HEK293T (cell line): ENCODE measurements around the gene RBM11.

Source experiments
- CTCF ChIA-PET: fragments of 350-600 bp; formaldehyde crosslinking; extraction: SDS; loops from one replicate; lab custom pipeline; 2021; ENCODE audit warnings: antibody characterized with exemption, inconsistent platforms; lab: Yijun Ruan, JAX
- POLR2A ChIA-PET: fragments of 350-600 bp; formaldehyde crosslinking; extraction: SDS; loops from one replicate; lab custom pipeline; 2020; ENCODE audit warnings: antibody characterized with exemption, inconsistent platforms; lab: Yijun Ruan, JAX
- DNase-seq: peaks from one replicate; pipeline ENCODE4 v3.0.0; 2012; ENCODE audit warnings: mixed read lengths; ENCODE audit errors: extremely low spot score
- ARNT ChIP-seq: fragments of 450-650 bp; IDR thresholded peaks from 2 replicates; pipeline ENCODE4 v1.6.1; 2017; ENCODE audit warnings: mild to moderate bottlenecking
- BHLHE40 ChIP-seq: fragments of 450-650 bp; IDR thresholded peaks from 2 replicates; pipeline ENCODE4 v1.6.1; 2016; ENCODE audit warnings: mild to moderate bottlenecking, moderate library complexity, borderline replicate concordance
- CTBP1 ChIP-seq: fragments of 450-650 bp; IDR thresholded peaks from 2 replicates; pipeline ENCODE4 v1.6.1; 2016; ENCODE audit warnings: borderline replicate concordance
- ELF4 ChIP-seq: fragments of 450-650 bp; IDR thresholded peaks from 2 replicates; pipeline ENCODE4 v1.6.1; 2017; ENCODE audit warnings: antibody characterized with exemption
- FOXA1 ChIP-seq: fragments of 450-650 bp; IDR thresholded peaks from 2 replicates; pipeline ENCODE4 v1.6.1; 2016; ENCODE audit warnings: mild to moderate bottlenecking
- FOXK2 ChIP-seq: fragments of 450-650 bp; IDR thresholded peaks from 2 replicates; pipeline ENCODE4 v1.6.1; 2016; ENCODE audit warnings: mild to moderate bottlenecking
- FOXM1 ChIP-seq: fragments of 450-650 bp; IDR thresholded peaks from 2 replicates; pipeline ENCODE4 v1.6.1; 2017; ENCODE audit warnings: mild to moderate bottlenecking, borderline replicate concordance
- HDGF ChIP-seq: fragments of 450-650 bp; IDR thresholded peaks from 2 replicates; pipeline ENCODE4 v1.6.1; 2017; ENCODE audit warnings: antibody characterized with exemption, borderline replicate concordance
- L3MBTL2 ChIP-seq: fragments of 450-650 bp; conservative IDR thresholded peaks from 2 replicates; pipeline ENCODE4 v1.6.1; 2016; ENCODE audit warnings: mild to moderate bottlenecking
- LEF1 ChIP-seq: fragments of 450-650 bp; IDR thresholded peaks from 2 replicates; pipeline ENCODE4 v1.6.1; 2017; ENCODE audit warnings: mild to moderate bottlenecking, borderline replicate concordance
- NFRKB ChIP-seq: fragments of 450-650 bp; IDR thresholded peaks from 2 replicates; pipeline ENCODE4 v1.6.1; 2016; ENCODE audit warnings: mild to moderate bottlenecking, moderate library complexity
- SP1 ChIP-seq: fragments of 450-650 bp; IDR thresholded peaks from 2 replicates; pipeline ENCODE4 v1.6.1; 2017
- SUZ12 ChIP-seq: fragments of 450-650 bp; IDR thresholded peaks from 2 replicates; pipeline ENCODE4 v1.6.1; 2016; ENCODE audit warnings: mild to moderate bottlenecking
- TARDBP ChIP-seq: fragments of 450-650 bp; IDR thresholded peaks from 2 replicates; pipeline ENCODE4 v1.6.1; 2016
- ZNF384 ChIP-seq: fragments of 450-650 bp; IDR thresholded peaks from 2 replicates; pipeline ENCODE4 v1.6.1; 2016
- TF ChIP-seq, protein P1 (sequence below): fragments of 450-650 bp; IDR thresholded peaks from 2 replicates; pipeline ENCODE4 v1.6.1; 2016

The RBM11 gene

DNA sequence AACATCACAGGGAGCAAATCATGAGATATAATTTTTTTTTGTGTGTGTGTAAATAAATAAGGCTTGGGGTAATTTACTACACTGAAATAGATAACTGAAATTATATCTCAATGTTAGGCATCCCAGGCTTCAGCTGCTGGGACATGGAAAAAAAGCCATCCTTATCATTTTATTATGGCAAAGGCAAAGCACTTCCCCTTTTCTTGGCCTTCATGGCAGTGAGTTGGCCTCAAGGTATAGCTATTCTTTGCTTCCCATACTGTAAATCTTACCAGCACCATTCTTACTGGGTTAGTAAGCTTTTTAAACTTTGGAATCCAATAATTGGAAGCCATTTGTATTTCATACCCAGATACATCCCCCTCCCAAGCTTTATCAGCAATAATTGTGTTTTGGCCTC, 29.0 kb downstream of the RBM11 start:
- ChIA-PET POLR2A (no interaction called here), CTCF (no interaction called here)
- no peak for DNase-seq
- TF ChIP-seq NFRKB: no peak
- TF ChIP-seq ELF4: no peak
- TF ChIP-seq FOXM1: no peak
- TF ChIP-seq FOXK2: no peak
- no peak for TF ChIP-seq ARNT
- TF ChIP-seq CTBP1: no peak
- no peak for TF ChIP-seq ZNF384
- TF ChIP-seq L3MBTL2: no peak
- no peak for TF ChIP-seq BHLHE40
- no peak for TF ChIP-seq HDGF
- TF ChIP-seq, protein P1, sequence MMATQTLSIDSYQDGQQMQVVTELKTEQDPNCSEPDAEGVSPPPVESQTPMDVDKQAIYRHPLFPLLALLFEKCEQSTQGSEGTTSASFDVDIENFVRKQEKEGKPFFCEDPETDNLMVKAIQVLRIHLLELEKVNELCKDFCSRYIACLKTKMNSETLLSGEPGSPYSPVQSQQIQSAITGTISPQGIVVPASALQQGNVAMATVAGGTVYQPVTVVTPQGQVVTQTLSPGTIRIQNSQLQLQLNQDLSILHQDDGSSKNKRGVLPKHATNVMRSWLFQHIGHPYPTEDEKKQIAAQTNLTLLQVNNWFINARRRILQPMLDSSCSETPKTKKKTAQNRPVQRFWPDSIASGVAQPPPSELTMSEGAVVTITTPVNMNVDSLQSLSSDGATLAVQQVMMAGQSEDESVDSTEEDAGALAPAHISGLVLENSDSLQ: no peak
- TF ChIP-seq SP1: no peak
- TF ChIP-seq TARDBP: no peak
- no peak for TF ChIP-seq LEF1
- no peak for TF ChIP-seq FOXA1

DNA sequence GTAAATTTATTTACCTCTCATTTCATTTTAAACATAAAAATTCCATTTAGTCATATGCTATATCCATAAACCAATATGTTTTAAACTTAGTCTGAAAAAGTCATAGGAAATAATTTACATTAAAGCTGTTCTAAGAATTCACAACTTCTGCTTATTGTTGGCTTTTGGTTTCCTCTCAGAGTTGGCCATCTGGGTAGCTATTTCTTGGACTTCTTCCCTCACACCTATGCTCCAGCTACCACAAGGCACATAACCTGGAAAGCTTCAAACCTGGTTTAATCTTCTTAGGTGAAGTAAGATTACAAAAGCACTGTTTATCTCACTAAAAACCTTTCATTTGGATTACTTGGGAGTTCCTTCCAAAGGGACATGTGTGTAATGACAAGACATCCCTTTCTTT, 29.8 kb downstream of the RBM11 start:
- ChIA-PET POLR2A (no interaction called here), CTCF (no interaction called here)
- DNase-seq: no peak
- no peak for TF ChIP-seq LEF1
- no peak for TF ChIP-seq FOXM1
- TF ChIP-seq ELF4: no peak
- TF ChIP-seq SP1: no peak
- TF ChIP-seq CTBP1: no peak
- TF ChIP-seq, protein P1: no peak
- TF ChIP-seq TARDBP: no peak
- no peak for TF ChIP-seq HDGF
- TF ChIP-seq ZNF384: no peak
- TF ChIP-seq FOXK2: no peak
- no peak for TF ChIP-seq ARNT
- no peak for TF ChIP-seq SUZ12
- TF ChIP-seq L3MBTL2: no peak
- TF ChIP-seq FOXA1: no peak
- no peak for TF ChIP-seq BHLHE40
- no peak for TF ChIP-seq NFRKB

DNA sequence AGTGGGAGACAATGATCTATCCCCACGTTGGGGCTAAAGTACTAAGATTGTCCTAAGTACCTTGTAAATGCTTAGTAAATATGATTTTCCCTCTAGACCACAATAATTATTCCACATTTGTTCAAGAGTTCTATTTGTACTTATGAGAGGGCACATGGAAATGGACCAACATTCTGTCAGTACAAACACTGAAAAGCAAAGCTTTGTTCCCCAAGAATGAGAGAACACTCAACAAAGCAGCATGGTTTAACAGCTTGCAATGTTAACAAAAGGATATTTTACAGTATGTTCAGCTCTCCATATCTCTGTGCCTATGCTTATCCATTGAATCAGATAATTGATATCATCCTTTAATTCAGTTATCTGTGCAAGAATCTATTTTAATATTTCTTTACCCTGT, 35.4 kb downstream of the RBM11 start:
- ChIA-PET POLR2A (no interaction called here), CTCF (no interaction called here)
- TF ChIP-seq ELF4: no peak
- no peak for TF ChIP-seq SUZ12
- TF ChIP-seq HDGF: no peak
- no peak for TF ChIP-seq BHLHE40
- TF ChIP-seq LEF1: no peak
- TF ChIP-seq, protein P1: no peak
- no peak for TF ChIP-seq CTBP1
- no peak for TF ChIP-seq FOXM1
- no peak for TF ChIP-seq FOXK2
- TF ChIP-seq ZNF384: no peak
- TF ChIP-seq FOXA1: no peak
- TF ChIP-seq TARDBP: no peak
- TF ChIP-seq L3MBTL2: no peak
- TF ChIP-seq ARNT: no peak
- TF ChIP-seq NFRKB: no peak
- TF ChIP-seq SP1: no peak
- no peak for DNase-seq

DNA sequence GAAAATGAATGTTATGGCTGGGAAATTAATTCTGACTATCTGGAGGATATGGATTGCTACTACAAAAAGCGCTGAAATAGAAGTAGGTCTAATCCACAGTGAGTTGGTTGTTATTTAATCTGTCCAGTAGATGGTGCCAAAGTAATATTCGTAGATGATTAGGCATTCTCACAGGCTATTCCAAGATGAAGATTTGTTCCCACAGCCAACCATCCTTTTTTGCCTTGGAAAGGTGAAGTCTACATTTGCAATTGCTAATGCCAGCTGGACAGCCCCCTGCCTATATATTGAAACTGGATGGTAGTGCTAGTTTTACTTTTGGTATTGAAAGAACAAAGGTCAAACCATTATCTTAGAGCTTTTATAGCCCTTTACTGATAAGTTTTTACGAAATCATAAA, 43.8 kb downstream of the RBM11 start:
- TF ChIP-seq FOXM1 (no peak), ZNF384 (no peak), BHLHE40 (no peak), SUZ12 (no peak), LEF1 (no peak), SP1 (no peak), HDGF (no peak), FOXA1 (no peak), ARNT (no peak)
- CTCF ChIA-PET: interaction anchor here (0.7 to 1.1 kb wide), 2 partner anchors 17 to 1368 kb away, joined by 3 read pairs; no protein-coding TSS in a partner anchor
- peak; percentile 60 for DNase-seq
- POLR2A ChIA-PET: no interaction called here

DNA sequence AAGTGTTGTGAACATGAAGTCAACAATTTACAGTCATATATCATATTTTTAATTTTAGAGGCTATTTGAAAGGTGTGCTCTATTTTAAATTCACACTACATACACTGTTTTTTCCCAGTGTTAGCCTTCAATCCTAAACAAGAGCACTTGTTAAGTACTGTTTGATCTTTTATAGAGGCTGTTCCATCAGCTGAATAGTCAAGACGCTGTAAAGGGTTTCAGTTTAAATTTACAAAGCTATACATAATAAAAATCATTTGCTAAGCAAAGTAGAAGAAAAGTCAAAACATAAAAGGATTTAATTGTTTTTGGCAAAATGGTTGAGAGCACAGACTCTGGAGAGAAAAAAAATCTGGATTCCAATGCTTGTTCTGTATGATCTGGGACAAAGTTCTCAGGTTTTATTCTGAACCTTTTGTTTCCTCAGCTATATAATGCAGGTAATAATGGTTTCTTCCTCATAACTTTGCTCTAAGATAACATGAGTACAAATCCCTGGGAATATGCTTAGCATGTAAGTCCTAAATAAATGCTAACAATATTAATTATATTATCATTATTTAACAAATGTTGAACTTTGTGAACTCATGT, 44.3 kb downstream of the RBM11 start:
- TF ChIP-seq SP1: no peak
- TF ChIP-seq SUZ12: no peak
- TF ChIP-seq CTBP1: no peak
- TF ChIP-seq FOXM1: no peak
- TF ChIP-seq LEF1: no peak
- TF ChIP-seq BHLHE40: no peak
- no peak for TF ChIP-seq ELF4
- TF ChIP-seq HDGF: no peak
- TF ChIP-seq L3MBTL2: no peak
- no peak for TF ChIP-seq FOXK2
- TF ChIP-seq NFRKB: no peak
- no peak for TF ChIP-seq TARDBP
- TF ChIP-seq ZNF384: no peak
- no peak for TF ChIP-seq FOXA1
- ChIA-PET CTCF (interaction anchor here (0.7 to 1.1 kb wide), 2 partner anchors 17 to 1367 kb away, joined by 3 read pairs; no protein-coding TSS in a partner anchor), POLR2A (no interaction called here)
- no peak for DNase-seq

DNA sequence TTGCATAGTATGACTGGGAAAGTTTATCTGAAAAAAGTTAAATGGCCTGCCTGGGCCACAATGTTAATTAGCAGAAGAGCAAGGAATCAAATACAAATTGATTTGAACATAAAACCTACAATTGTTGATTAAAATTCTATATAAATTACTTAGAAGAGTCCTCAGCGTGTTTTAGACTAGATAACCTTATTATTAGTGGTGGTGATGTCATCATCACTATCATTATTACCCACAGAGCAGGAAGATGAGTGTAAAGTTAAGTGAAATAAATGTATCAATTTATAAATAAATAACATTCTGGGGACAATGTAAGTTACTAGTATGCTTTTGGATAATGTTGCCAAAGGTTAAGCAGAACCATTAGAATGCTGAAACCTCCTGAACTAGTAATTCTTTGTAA, 46.1 kb downstream of the RBM11 start:
- DNase-seq: no peak
- POLR2A ChIA-PET: no interaction called here

More for the DNA sequence above, 46.1 kb downstream of the RBM11 start:
- CTCF ChIA-PET: no interaction called here
- TF ChIP-seq LEF1: no peak
- no peak for TF ChIP-seq SUZ12
- no peak for TF ChIP-seq NFRKB
- no peak for TF ChIP-seq L3MBTL2
- TF ChIP-seq ZNF384: no peak
- TF ChIP-seq CTBP1: no peak
- no peak for TF ChIP-seq HDGF
- TF ChIP-seq ARNT: no peak
- TF ChIP-seq FOXM1: no peak
- no peak for TF ChIP-seq FOXA1
- no peak for TF ChIP-seq TARDBP
